A549 (cell line): ENCODE measurements around the gene ZFY.

Experiments
- CEBPB ChIP-seq, 2 experiments: fragments of >200 bp in 1 of 2; sonication (Bioruptor Twin) in 1 of 2; formaldehyde crosslinking in 1 of 2; IDR thresholded peaks; 2 replicates each; pipeline ENCODE4 v1.6.1; 2012 to 2016
- CHD2 ChIP-seq: fragments of 150-350 bp; IDR thresholded peaks from 2 replicates; pipeline ENCODE4 v1.6.1; 2014; ENCODE audit warnings: low read length; ENCODE audit not compliant: partially characterized antibody
- ESRRA ChIP-seq: fragments of 150-350 bp; IDR thresholded peaks from 2 replicates; pipeline ENCODE4 v1.6.1; 2014; ENCODE audit warnings: mild to moderate bottlenecking, low read length, borderline replicate concordance
- HOXA7 ChIP-seq: fragments of 250-450 bp; sonication (Bioruptor Pico); IDR thresholded peaks from 2 replicates; pipeline ENCODE4 v1.5.0; 2020; ENCODE audit warnings: mild to moderate bottlenecking, moderate library complexity
- KDM1A ChIP-seq: fragments of 200-600 bp; sonication (generic); IDR thresholded peaks from 2 replicates; pipeline ENCODE4 v1.6.1; 2016; ENCODE audit warnings: low read depth, mild to moderate bottlenecking
- POLR2A ChIP-seq: IDR thresholded peaks from 2 replicates; pipeline ENCODE4 v1.6.1; 2012; ENCODE audit warnings: mild to moderate bottlenecking, low read length
- RARB ChIP-seq: fragments of 250-450 bp; sonication (Bioruptor Pico); IDR thresholded peaks from 2 replicates; pipeline ENCODE4 v1.8.0; 2021; ENCODE audit warnings: mild to moderate bottlenecking, moderate library complexity
- TF ChIP-seq, protein P1 (sequence below): fragments of >200 bp; sonication (Bioruptor Twin); formaldehyde crosslinking; IDR thresholded peaks from 3 replicates; pipeline ENCODE4 v1.5.1; 2016

DNA sequence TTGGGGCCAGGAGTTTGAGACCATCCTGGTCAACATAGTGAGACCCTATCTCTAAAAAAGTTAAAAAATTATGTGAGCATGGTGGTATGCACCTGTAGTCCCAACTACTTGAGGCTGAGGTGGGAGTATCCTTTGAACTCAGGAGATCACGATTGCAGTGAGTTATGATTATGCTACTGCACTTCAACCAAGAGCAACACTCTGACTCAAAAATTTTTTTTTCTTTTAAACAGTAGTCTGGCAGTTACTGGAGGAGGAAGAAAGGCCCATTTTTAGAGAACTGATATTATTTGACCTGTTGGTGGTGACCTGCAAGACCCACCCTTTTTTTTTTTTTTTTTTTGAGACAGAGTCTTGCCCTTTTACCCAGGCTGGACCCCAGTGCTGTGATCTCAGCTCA is 29.6 kb downstream of the ZFY start:
- TF ChIP-seq, protein P1, sequence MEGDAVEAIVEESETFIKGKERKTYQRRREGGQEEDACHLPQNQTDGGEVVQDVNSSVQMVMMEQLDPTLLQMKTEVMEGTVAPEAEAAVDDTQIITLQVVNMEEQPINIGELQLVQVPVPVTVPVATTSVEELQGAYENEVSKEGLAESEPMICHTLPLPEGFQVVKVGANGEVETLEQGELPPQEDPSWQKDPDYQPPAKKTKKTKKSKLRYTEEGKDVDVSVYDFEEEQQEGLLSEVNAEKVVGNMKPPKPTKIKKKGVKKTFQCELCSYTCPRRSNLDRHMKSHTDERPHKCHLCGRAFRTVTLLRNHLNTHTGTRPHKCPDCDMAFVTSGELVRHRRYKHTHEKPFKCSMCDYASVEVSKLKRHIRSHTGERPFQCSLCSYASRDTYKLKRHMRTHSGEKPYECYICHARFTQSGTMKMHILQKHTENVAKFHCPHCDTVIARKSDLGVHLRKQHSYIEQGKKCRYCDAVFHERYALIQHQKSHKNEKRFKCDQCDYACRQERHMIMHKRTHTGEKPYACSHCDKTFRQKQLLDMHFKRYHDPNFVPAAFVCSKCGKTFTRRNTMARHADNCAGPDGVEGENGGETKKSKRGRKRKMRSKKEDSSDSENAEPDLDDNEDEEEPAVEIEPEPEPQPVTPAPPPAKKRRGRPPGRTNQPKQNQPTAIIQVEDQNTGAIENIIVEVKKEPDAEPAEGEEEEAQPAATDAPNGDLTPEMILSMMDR: no peak
- TF ChIP-seq KDM1A: no peak
- TF ChIP-seq CEBPB (IDR thresholded peaks at IDR 0.05): no peak
- no peak for TF ChIP-seq POLR2A
- no peak for TF ChIP-seq CHD2
- TF ChIP-seq HOXA7 (CRISPR knock-in tag): no peak
- TF ChIP-seq ESRRA: no peak
- no peak for TF ChIP-seq RARB (CRISPR knock-in tag)
